Upper lobe of left lung (tissue), 6 donors: ENCODE measurements around the gene ADAP1. TPM values are rescaled to one million over a fixed set of nuclear protein-coding genes. Genes with fewer than 3 reads are reported as not detected.
A peak's percentile ranks its signal among the peaks of the same experiment; 100 is the strongest.

Source experiments
- ATAC-seq, 2 donors: fragments of 200-7000 bp; cut with Tn5 transposase; one replicate each; pipeline ENCODE4 v1.9.1; 2022; ENCODE audit warnings: mild to moderate bottlenecking in 2 of 2, moderate library complexity in 2 of 2; ENCODE audit not compliant: low FRiP score in 2 of 2
- DNase-seq, 2 donors: peaks; one replicate each; pipeline ENCODE4 v3.0.0-alpha.2; 2019 to 2020
- H3K27ac ChIP-seq, 4 donors: fragments of 200-600 bp; sonication (generic); one replicate each; pipeline ENCODE4 v1.5.1; 2016 to 2019
- H3K27me3 ChIP-seq, 4 donors: fragments of 200-600 bp; sonication (generic); one replicate each; pipeline ENCODE4 v1.5.1; 2017 to 2019
- H3K36me3 ChIP-seq, 4 donors: fragments of 200-600 bp; sonication (generic); one replicate each; pipeline ENCODE4 v1.5.1; 2016 to 2019
- H3K4me1 ChIP-seq, 4 donors: fragments of 200-600 bp; sonication (generic); one replicate each; pipeline ENCODE4 v1.5.1; 2018 to 2019
- H3K4me3 ChIP-seq, 4 donors: fragments of 200-600 bp; sonication (generic); one replicate each; pipeline ENCODE4 v1.5.1; 2017 to 2019; ENCODE audit warnings: mild to moderate bottlenecking in 2 of 4, moderate library complexity in 1 of 4
- H3K9me3 ChIP-seq, 4 donors: fragments of 200-600 bp; sonication (generic); one replicate each; pipeline ENCODE4 v1.5.1; 2018 to 2019
- CTCF ChIP-seq, 6 experiments: fragments of 450-650 bp in 4 of 6; fragments of 200-600 bp in 2 of 6; sonication (generic) in 2 of 6; IDR thresholded peaks; one replicate each; pipeline ENCODE4 v1.5.1; 2016 to 2019; ENCODE audit warnings: antibody characterized with exemption in 6 of 6
- EP300 ChIP-seq, 4 donors: sonication (generic); formaldehyde crosslinking; IDR thresholded peaks; one replicate each; pipeline ENCODE4 v1.5.1; 2017; ENCODE audit warnings: antibody characterized with exemption in 4 of 4, control low read depth in 2 of 4
- POLR2A ChIP-seq, 4 donors: fragments of 450-650 bp; IDR thresholded peaks; one replicate each; pipeline ENCODE4 v1.5.1; 2016 to 2017; ENCODE audit warnings: antibody characterized with exemption in 4 of 4, mild to moderate bottlenecking in 2 of 4
- POLR2AphosphoS5 ChIP-seq, 2 donors: sonication (generic); formaldehyde crosslinking; IDR thresholded peaks; one replicate each; pipeline ENCODE4 v1.5.1; 2017; ENCODE audit warnings: antibody characterized with exemption in 2 of 2
- WGBS, 2 donors: methylation state at CpG; one replicate each; pipeline ENCODE4 v1.1.5; 2017 to 2018; 5-methylcytosine and 5-hydroxymethylcytosine counted together
- total RNA-seq, 6 donors: library from RNA; depleted of rRNA in 4 of 6; stranded (reverse); fragments of >200 nt in 4 of 6; gene quantifications; one replicate each; pipeline versions ENCODE4 v1.1.0 to v1.2.1, GENCODE V29; 2016 to 2021
- donor health status: DM: no; HTN: no; CAD: no; lungs with moderate emphysema.
- donor health status: DM: no; HTN: yes; CAD: no; lungs with severe emphysema.

The ADAP1 gene
- total RNA-seq, 6 donors from 2014 or later = 31.0 to 109 (median 37.5) TPM

DNA sequence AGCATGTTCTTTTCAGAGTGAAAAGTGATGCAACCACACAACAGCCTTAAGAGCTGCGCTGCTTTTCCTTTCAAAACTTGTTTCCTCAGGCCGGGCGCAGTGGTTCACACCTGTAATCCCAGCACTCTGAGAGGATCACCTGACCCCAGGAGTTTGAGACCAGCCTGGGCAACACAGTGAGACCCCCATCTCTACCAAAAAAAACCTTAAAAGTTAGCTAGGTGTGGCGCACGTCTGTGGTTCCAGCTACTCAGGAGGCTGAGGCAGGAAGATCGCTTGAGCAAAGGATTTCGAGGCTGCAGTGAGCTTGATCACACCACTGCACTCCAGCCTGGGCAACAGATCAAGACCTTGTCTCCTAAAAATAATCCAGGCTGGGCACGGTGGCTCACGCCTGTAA lies 18.8 kb upstream of the ADAP1 start:
- DNase-seq (no peak), ATAC-seq (no peak)
- H3K4me3 ChIP-seq = no peak overlapping the region
- H3K9me3 ChIP-seq = no peaks in the 10 kb centered on the region
- TF ChIP-seq EP300 (IDR thresholded peaks at IDR 0.05) = no peak
- no peak for TF ChIP-seq POLR2A (IDR thresholded peaks at IDR 0.05)
- no peak for TF ChIP-seq CTCF (IDR thresholded peaks at IDR 0.05)
- no peak for TF ChIP-seq POLR2AphosphoS5 (IDR thresholded peaks at IDR 0.05)
- H3K27ac ChIP-seq = no peak overlapping the region
- whole genome bisulfite sequencing, 2 donors = 86 to 94% methylated on average over 8 to 9 of the region's 9 CpGs
- H3K36me3 ChIP-seq = peaks cover 13 to 50% (median 39%) of the 10 kb centered on the region in 4 donors
- H3K27me3 ChIP-seq = no peaks in the 10 kb centered on the region
- peaks cover 23 to 50% (median 27%) of the 10 kb centered on the region in 4 donors for H3K4me1 ChIP-seq

- Histone ChIP-seq H3K36me3 (peaks cover 16 to 55% (median 44%) of the 10 kb centered on the region in 4 donors), H3K4me1 (peaks cover 23 to 50% (median 27%) of the 10 kb centered on the region in 4 donors), H3K27me3 (no peaks in the 10 kb centered on the region), H3K4me3 (no peak overlapping the region), H3K27ac (no peak overlapping the region), H3K9me3 (no peaks in the 10 kb centered on the region)
- TF ChIP-seq EP300 (IDR thresholded peaks at IDR 0.05) (no peak), CTCF (IDR thresholded peaks at IDR 0.05) (no peak), POLR2AphosphoS5 (IDR thresholded peaks at IDR 0.05) (no peak), POLR2A (IDR thresholded peaks at IDR 0.05) (no peak)
- 62 to 66% methylated on average over 10 of the region's 10 CpGs for WGBS, 2 donors
- ATAC-seq (no peak), DNase-seq (no peak)
Observed at GRCh38 chr7:972676-973309, 18.3 kb upstream of the ADAP1 start.

- ATAC-seq (no peak), DNase-seq (no peak)
- 93% methylated on average over 12 of the region's 12 CpGs for WGBS, 2 donors
- Histone ChIP-seq H3K27me3 (no peaks in the 10 kb centered on the region), H3K27ac (no peak overlapping the region), H3K4me3 (no peak overlapping the region), H3K36me3 (peaks cover 20 to 62% (median 50%) of the 10 kb centered on the region in 4 donors), H3K9me3 (no peaks in the 10 kb centered on the region), H3K4me1 (peaks cover 23 to 50% (median 27%) of the 10 kb centered on the region in 4 donors)
- no peak for TF ChIP-seq POLR2AphosphoS5 (IDR thresholded peaks at IDR 0.05)
- no peak for TF ChIP-seq POLR2A (IDR thresholded peaks at IDR 0.05)
- no peak for TF ChIP-seq EP300 (IDR thresholded peaks at IDR 0.05)
- no peak for TF ChIP-seq CTCF (IDR thresholded peaks at IDR 0.05)
Observed at GRCh38 chr7:972110-972509, 17.6 kb upstream of the ADAP1 start.

- no peak overlapping the region for H3K4me3 ChIP-seq
- peaks cover 24 to 47% (median 28%) of the 10 kb centered on the region in 4 donors for H3K4me1 ChIP-seq
- no peaks in the 10 kb centered on the region for H3K9me3 ChIP-seq
- DNase-seq (no peak), ATAC-seq (no peak)
- WGBS, 2 donors = 87 to 90% methylated on average over 6 of the region's 6 CpGs
- TF ChIP-seq POLR2A (IDR thresholded peaks at IDR 0.05) = no peak
- no peak for TF ChIP-seq POLR2AphosphoS5 (IDR thresholded peaks at IDR 0.05)
- TF ChIP-seq EP300 (IDR thresholded peaks at IDR 0.05) = no peak
- no peak for TF ChIP-seq CTCF (IDR thresholded peaks at IDR 0.05)
- peaks cover 21 to 70% (median 57%) of the 10 kb centered on the region in 4 donors for H3K36me3 ChIP-seq
- no peak overlapping the region for H3K27ac ChIP-seq
- H3K27me3 ChIP-seq = no peaks in the 10 kb centered on the region
Observed at GRCh38 chr7:970744-971143, 16.3 kb upstream of the ADAP1 start.

- WGBS, 2 donors = 92 to 96% methylated on average over 8 to 11 of the region's 11 CpGs
- no peak overlapping the region for H3K27ac ChIP-seq
- ATAC-seq (no peak), DNase-seq (peak in 1 of 2 donors; percentile 73)
- peaks cover 31 to 54% (median 34%) of the 10 kb centered on the region in 4 donors for H3K4me1 ChIP-seq
- H3K4me3 ChIP-seq = no peak overlapping the region
- no peaks in the 10 kb centered on the region for H3K9me3 ChIP-seq
- peaks cover 21 to 70% (median 57%) of the 10 kb centered on the region in 4 donors for H3K36me3 ChIP-seq
- no peaks in the 10 kb centered on the region for H3K27me3 ChIP-seq
- no peak for TF ChIP-seq EP300 (IDR thresholded peaks at IDR 0.05)
- no peak for TF ChIP-seq POLR2AphosphoS5 (IDR thresholded peaks at IDR 0.05)
- no peak for TF ChIP-seq CTCF (IDR thresholded peaks at IDR 0.05)
- TF ChIP-seq POLR2A (IDR thresholded peaks at IDR 0.05) = no peak
Observed at GRCh38 chr7:969403-969802, 14.9 kb upstream of the ADAP1 start.
